ENCODE data around the gene MMD2.

MMD2 gene

DNA sequence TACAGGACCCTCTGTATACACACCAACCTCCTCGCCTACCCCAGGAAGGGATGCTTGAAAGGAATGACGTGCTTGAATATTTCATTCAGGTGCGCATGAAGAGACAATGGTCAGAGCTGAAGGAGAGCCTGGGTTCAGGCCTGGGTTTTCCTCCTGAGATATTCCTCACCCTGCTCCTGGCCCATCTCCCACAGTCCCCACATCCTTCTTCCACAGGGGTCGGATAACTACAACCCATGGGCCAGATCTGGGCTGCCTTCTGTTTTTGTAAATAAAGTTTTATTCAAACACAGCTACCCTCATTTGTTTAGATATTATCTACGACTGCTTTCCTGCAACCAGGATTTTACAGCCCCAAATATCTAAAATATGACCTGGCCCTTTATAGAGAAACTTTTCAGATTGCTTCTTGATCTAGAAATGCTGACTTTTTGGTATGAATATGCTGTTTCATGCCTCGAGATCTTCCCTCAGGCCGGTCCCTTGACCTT is 73.6 kb downstream of the MMD2 start:
- Histone ChIP-seq H3K9ac (ENCODE audit: low read length) (no peak overlapping the region), H3K4me3 (ENCODE audit: low read length) (no peak overlapping the region), H3K9me3 (ENCODE audit: control insufficient read depth, low read length) (no peaks in the 10 kb centered on the region), H3K4me1 (ENCODE audit: control insufficient read depth, insufficient read depth, low read length) (peaks cover 5% of the 10 kb centered on the region), H3K27me3 (ENCODE audit: control insufficient read depth, insufficient read depth, low read length) (peaks cover 26% of the 10 kb centered on the region), H3K36me3 (ENCODE audit: control insufficient read depth, insufficient read depth, low read length) (no peaks in the 10 kb centered on the region)

DNA sequence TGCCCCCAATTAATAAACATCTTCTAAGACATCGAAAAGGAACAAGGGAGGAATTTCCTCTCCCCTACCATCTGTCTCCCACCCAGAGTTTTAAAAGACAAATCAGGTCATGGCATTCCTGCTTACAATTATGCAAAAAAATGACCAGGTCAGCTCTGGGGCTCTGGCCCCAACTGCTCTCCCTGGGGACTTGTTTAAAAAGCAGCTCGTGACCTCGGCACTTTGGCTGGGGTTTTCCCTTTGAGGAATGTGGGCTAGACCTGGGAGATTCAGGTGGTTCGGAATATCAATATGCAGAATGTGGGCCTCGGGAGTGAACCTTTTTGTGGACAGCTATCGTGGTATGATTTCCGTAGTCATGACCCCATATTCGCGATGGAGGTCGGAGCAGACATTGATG is 74.8 kb downstream of the MMD2 start:
- H3K27me3 ChIP-seq (ENCODE audit: control insufficient read depth, insufficient read depth, low read length): peaks cover 26% of the 10 kb centered on the region
- no peaks in the 10 kb centered on the region for H3K9me3 ChIP-seq (ENCODE audit: control insufficient read depth, low read length)
- H3K4me3 ChIP-seq (ENCODE audit: low read length): no peak overlapping the region
- no peak overlapping the region for H3K9ac ChIP-seq (ENCODE audit: low read length)
- peaks cover 5% of the 10 kb centered on the region for H3K4me1 ChIP-seq (ENCODE audit: control insufficient read depth, insufficient read depth, low read length)
- H3K36me3 ChIP-seq (ENCODE audit: control insufficient read depth, insufficient read depth, low read length): no peaks in the 10 kb centered on the region

DNA sequence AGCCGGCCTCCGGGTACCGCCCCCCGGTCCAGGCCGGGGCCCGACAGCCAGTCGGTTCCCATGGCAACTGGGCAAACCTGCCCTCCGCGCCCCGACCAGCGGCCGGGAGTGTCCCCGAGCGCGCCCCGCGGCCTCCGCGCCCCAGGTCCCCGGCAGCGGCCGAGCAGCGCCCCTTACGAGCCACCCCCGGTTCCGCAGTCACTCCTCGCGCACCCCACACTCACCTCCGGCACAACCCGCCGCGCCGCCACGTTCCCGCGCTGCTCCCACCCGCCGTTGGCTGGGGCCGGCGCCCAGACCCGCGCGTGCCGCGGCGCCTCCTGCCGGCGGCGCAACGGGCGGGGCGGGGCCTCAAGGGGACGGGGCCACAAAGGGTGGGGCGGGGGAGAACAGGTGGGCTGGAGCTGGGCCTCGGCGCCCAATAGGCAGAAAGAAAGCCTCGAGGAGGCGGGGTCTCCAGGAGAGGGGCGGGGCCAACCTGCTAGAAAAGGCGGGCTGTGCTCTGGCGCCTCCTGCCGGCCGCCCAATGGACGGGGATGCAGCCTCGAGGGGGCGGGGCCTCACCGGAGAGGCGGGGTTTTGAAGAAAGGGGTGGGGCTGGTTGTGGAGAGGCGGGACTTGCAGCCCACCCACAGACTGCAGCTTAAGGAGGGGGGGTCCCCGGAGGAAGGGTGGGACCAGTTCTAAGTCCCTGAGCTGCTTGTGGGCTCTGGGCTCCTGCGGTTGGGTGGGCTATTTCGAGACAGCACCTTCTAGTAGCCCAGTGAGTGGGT is 75.4 kb downstream of the MMD2 start, which contains the start of gene RADIL:
RADIL (minus strand) TSS at position 345 of the 773 bp plus-strand sequence. CDS start 5,577 bp downstream, outside the sequence.
- Histone ChIP-seq H3K4me3 (ENCODE audit: low read length) (no peak within 1 kb of the TSS), H3K27me3 (ENCODE audit: control insufficient read depth, insufficient read depth, low read length) (peaks cover 26% of the 10 kb centered on the region), H3K9me3 (ENCODE audit: control insufficient read depth, low read length) (no peaks in the 10 kb centered on the region), H3K9ac (ENCODE audit: low read length) (no peak within 1 kb of the TSS), H3K4me1 (ENCODE audit: control insufficient read depth, insufficient read depth, low read length) (peaks cover 5% of the 10 kb centered on the region), H3K36me3 (ENCODE audit: control insufficient read depth, insufficient read depth, low read length) (no peaks in the 10 kb centered on the region)

DNA sequence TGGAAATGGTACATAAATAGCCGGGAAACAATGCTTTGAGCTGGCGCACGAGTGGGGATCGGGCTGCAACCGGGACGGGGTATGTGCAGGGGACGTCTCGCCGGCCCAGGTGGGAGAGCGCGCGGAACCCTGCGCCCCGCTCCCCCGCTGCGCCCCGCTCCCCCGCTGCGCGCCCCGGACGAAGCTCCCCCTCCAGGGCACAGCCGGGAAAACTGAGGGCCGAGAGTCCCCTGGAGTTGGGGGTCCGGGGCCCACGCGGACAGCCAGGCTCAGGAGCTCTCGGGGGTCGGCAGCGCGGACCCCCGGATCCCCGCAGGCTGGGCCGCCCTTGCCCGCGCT is 76.0 kb downstream of the MMD2 start:
- no peaks in the 10 kb centered on the region for H3K36me3 ChIP-seq (ENCODE audit: control insufficient read depth, insufficient read depth, low read length)
- H3K9me3 ChIP-seq (ENCODE audit: control insufficient read depth, low read length): no peaks in the 10 kb centered on the region
- peaks cover 26% of the 10 kb centered on the region for H3K27me3 ChIP-seq (ENCODE audit: control insufficient read depth, insufficient read depth, low read length)
- H3K9ac ChIP-seq (ENCODE audit: low read length): no peak overlapping the region
- H3K4me3 ChIP-seq (ENCODE audit: low read length): no peak overlapping the region
- H3K4me1 ChIP-seq (ENCODE audit: control insufficient read depth, insufficient read depth, low read length): peaks cover 5% of the 10 kb centered on the region

DNA sequence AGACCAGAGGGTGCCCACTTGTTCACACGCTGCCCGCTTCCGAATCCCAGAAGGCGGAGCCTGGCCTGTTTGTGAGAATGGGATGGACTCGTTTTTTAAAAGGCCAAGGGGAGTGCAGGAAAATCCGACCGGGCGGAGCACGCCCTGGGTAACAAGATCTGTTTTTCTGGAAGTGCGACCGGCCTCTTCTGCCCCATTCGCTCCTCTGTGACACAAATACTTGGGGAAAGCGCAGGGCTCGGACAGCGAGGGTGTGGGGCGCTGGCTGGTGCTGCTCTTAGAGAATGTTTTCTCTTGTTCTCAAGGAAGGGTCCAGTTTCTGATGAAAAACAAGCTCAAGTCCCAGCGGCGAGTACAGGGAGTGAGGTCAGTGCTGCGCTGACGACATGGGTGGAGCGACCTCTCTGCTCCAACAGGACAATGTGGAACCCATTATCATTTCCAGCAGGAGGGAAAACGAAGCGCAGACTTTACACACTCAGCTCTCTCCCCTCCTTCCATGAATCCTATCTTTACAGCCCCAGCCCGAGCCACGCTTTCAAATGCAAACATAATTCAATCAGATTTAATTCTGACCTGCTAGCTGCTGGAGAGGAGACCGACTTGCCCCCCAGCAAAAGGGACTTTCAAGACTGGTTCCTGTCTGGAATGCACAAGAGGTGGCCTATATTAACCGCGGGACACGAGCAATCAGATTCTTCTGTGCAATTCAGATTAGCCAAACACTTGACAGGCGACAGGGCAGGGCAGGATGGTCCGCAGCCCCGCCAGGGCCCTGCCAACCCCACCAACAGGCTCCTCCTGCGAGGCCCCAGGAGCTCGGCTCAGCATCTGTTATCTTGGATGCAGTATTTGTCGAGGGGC is 76.6 kb downstream of the MMD2 start:
- no peaks in the 10 kb centered on the region for H3K9me3 ChIP-seq (ENCODE audit: control insufficient read depth, low read length)
- H3K4me3 ChIP-seq (ENCODE audit: low read length): no peak overlapping the region
- H3K36me3 ChIP-seq (ENCODE audit: control insufficient read depth, insufficient read depth, low read length): no peaks in the 10 kb centered on the region
- H3K9ac ChIP-seq (ENCODE audit: low read length): peak overlapping the region; percentile 39
- peaks cover 5% of the 10 kb centered on the region for H3K4me1 ChIP-seq (ENCODE audit: control insufficient read depth, insufficient read depth, low read length)
- H3K27me3 ChIP-seq (ENCODE audit: control insufficient read depth, insufficient read depth, low read length): peaks cover 26% of the 10 kb centered on the region

DNA sequence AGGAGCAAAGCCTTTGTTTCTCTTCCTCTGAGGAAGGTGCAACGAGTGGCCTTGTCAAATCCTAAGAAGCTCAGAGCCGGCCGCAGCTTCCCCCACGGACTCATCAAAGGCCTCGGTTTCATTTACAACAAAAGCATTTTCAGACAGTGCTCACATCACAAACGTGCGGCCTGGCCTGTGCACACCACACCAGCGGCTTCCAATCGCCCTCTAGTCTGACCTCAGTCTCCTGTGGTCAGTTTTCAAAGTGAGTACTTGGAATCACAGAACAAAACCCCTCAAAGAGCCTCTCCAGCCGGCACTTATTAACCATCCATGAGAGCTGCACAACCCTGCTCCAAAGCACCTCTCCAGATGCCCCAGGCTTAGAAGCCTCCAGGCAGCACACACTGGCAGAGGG is 78.8 kb downstream of the MMD2 start:
- no peaks in the 10 kb centered on the region for H3K36me3 ChIP-seq (ENCODE audit: control insufficient read depth, insufficient read depth, low read length)
- no peak overlapping the region for H3K4me3 ChIP-seq (ENCODE audit: low read length)
- no peaks in the 10 kb centered on the region for H3K9me3 ChIP-seq (ENCODE audit: control insufficient read depth, low read length)
- H3K9ac ChIP-seq (ENCODE audit: low read length): no peak overlapping the region
- peaks cover 24% of the 10 kb centered on the region for H3K27me3 ChIP-seq (ENCODE audit: control insufficient read depth, insufficient read depth, low read length)
- peaks cover 5% of the 10 kb centered on the region for H3K4me1 ChIP-seq (ENCODE audit: control insufficient read depth, insufficient read depth, low read length)

DNA sequence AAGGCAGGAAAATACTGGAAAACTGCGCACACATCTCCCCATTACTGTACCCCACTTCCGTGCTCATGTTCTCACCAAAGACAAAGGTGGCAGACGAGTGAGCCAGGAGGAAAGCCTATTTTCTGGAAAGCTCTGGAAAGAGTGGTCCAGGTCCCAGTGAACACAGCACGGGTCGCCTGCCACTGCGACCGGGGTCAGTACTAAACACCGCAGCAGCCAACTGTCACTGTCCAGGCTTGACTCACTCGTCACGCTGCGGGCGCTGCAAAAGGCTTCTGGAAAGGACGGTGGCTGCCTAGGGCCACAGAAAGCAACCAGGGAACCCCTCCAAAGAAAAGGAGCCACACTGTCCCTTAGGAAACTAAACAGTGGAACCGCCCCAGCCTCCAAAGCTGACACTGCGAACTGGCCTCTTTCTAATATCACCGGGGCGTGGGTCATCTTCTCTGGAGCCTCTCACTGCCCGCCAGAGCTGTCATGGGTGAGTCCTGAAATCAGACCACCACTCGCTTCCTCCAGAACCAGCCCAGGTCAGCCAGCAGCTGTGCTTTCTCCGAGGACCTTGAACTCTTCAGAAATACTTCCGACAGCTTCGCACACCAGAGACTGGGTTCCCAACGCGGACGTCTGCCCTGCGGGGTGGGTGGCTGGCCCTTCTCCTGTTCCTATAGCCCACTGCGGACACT is 79.4 kb downstream of the MMD2 start:
- Histone ChIP-seq H3K27me3 (ENCODE audit: control insufficient read depth, insufficient read depth, low read length) (peaks cover 23% of the 10 kb centered on the region), H3K9me3 (ENCODE audit: control insufficient read depth, low read length) (no peaks in the 10 kb centered on the region), H3K9ac (ENCODE audit: low read length) (no peak overlapping the region), H3K4me1 (ENCODE audit: control insufficient read depth, insufficient read depth, low read length) (peaks cover 5% of the 10 kb centered on the region), H3K36me3 (ENCODE audit: control insufficient read depth, insufficient read depth, low read length) (no peaks in the 10 kb centered on the region), H3K4me3 (ENCODE audit: low read length) (no peak overlapping the region)

DNA sequence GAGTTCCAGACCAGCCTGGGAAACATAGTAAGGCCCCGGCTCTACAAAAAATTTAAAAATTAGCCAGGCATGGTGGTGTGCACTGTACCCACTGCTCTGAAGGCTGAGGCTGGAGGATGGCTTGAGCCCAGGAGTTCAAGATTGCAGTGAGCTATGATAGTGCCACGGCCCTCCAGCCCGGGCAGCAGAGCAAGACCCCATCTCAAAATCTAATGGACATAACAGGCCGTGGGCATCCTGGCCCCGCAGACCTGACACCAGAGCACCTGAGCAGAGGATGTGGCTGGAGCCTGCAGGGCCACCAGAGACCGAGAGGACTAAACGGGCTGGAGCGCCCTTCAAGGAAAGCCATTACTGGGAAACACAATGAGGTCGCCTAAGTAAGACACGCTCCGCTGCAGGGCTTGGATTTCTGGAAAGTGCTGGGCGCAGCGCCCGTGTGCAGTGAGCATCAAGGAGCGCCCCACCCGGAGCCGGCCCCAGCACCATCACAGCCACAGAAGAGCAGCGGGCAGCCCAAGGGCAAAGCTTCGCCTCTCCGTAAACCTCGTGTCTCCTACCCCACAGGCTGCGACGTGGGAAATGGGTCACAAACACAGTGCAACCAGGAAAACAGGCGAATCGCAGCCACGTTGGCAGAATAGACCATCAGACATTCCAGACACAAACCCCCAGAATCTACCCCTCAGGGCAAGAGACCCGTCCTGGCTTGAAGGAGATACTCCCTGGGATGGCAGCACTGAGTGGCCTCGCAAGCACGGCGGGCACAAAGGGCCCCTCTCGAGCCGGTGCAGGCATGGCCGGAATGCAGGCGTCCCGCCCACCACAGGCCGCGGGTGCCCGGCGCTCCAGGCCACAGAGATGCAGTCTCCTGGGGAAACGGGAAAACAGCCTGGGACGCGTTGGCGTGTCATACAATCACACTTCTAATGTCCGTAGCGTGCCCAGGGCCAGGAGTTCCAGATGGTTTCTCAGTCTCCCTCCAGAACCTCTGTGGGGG is 80.4 kb downstream of the MMD2 start:
- Histone ChIP-seq H3K36me3 (ENCODE audit: control insufficient read depth, insufficient read depth, low read length) (no peaks in the 10 kb centered on the region), H3K9me3 (ENCODE audit: control insufficient read depth, low read length) (no peaks in the 10 kb centered on the region), H3K9ac (ENCODE audit: low read length) (no peak overlapping the region), H3K4me3 (ENCODE audit: low read length) (no peak overlapping the region), H3K4me1 (ENCODE audit: control insufficient read depth, insufficient read depth, low read length) (peaks cover 5% of the 10 kb centered on the region), H3K27me3 (ENCODE audit: control insufficient read depth, insufficient read depth, low read length) (peaks cover 19% of the 10 kb centered on the region)

DNA sequence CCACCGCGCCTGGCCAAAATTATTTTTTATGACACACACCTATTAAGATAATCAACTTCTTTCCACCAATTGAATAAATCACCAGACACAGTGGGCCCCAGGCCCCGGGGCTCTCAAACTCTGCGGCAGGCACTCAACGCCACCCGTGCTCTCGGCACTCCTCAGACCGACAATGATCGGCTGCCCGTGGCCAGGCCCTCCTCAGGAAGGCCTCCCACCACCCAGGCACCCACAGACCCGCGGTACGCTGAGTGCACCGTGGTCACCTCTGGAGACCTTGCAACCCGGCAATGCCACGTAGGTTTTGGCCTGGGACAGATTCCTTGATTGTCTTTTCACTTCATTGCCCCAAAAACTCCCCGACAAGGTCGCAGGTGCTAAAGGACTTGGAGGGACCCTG is 82.4 kb downstream of the MMD2 start:
- H3K27me3 ChIP-seq (ENCODE audit: control insufficient read depth, insufficient read depth, low read length): no peaks in the 10 kb centered on the region
- no peak overlapping the region for H3K4me3 ChIP-seq (ENCODE audit: low read length)
- no peak overlapping the region for H3K9ac ChIP-seq (ENCODE audit: low read length)
- no peaks in the 10 kb centered on the region for H3K4me1 ChIP-seq (ENCODE audit: control insufficient read depth, insufficient read depth, low read length)
- no peaks in the 10 kb centered on the region for H3K9me3 ChIP-seq (ENCODE audit: control insufficient read depth, low read length)
- H3K36me3 ChIP-seq (ENCODE audit: control insufficient read depth, insufficient read depth, low read length): no peaks in the 10 kb centered on the region

DNA sequence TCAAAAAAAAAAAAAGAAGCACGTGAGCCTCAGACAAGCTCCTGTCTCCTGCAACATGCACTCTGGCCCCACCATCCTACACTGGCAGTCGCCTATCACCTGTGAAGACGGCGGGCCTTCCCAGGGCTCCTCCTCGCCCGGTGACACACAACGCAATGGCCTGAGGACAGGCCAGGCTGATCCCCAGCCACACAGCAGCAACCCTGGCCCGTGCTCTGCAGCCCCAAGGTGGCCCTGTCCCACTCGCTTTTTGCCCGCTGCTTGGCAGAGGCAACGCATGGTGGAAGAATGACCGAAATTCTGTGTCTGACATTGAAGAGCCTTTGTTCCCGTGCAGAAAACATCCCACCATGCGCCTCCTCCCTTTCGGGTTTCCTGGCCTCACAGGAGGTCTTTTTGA is 83.6 kb downstream of the MMD2 start:
- Histone ChIP-seq H3K9me3 (ENCODE audit: control insufficient read depth, low read length) (no peaks in the 10 kb centered on the region), H3K9ac (ENCODE audit: low read length) (no peak overlapping the region), H3K27me3 (ENCODE audit: control insufficient read depth, insufficient read depth, low read length) (no peaks in the 10 kb centered on the region), H3K4me3 (ENCODE audit: low read length) (no peak overlapping the region), H3K36me3 (ENCODE audit: control insufficient read depth, insufficient read depth, low read length) (no peaks in the 10 kb centered on the region), H3K4me1 (ENCODE audit: control insufficient read depth, insufficient read depth, low read length) (no peaks in the 10 kb centered on the region)
